Stimulated activated CD8-positive, alpha-beta memory T cell treated with anti-CD3 and anti-CD28 coated beads, Interleukin-4, amount 100 ng/mL, for 1 hour (primary cell): ENCODE data around the gene POU5F2.

Source experiments
- DNase-seq, 2 donors: peaks; one replicate each; pipeline ENCODE4 v3.0.0-alpha.2; 2020; ENCODE audit warnings: low read depth in 2 of 2, low spot score in 1 of 2

The POU5F2 gene

DNA sequence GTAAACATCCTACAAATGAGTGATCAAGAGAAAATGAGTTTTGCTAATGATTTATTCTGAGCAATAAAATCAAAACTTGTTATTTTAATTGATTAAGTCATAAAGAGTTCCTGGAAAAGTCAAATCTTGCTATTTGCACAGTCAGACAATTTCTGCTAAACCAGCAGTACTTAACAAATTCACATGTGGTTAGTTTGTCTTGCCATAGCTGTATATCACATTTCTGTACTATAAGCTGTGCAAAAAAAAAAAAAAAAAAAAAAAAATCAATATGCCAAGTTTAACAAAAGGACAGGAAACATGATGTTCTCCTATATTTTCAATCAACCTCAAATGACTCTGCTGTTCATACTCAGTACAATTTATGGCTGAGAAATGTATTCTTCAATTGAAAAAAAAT, 24.9 kb downstream of the POU5F2 start:
- no peak for DNase-seq

- no peak for DNase-seq
Observed at GRCh38 chr5:93715761-93716160, 25.6 kb downstream of the POU5F2 start.

DNA sequence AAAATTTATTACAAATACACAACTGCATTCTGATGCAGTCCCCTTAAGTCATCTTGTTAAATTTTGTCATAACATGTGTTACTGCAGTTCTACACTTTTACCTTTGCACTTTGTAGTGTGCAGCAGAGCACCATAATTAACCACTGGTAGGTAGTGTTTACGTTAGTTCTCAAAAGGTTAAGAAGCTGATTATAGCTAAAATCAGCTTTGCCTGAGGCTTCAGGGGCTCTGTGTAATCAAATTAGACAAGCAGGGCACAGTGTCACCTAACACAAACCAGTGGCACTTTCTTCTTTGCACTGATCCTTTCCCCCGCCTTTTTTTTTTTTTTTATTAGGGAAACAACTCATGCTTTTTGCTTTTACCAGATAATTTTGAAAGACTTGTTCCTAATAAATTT, 26.1 kb downstream of the POU5F2 start:
- no peak for DNase-seq

- DNase-seq, result no peak
Observed at GRCh38 chr5:93708442-93708841, 33.0 kb downstream of the POU5F2 start.

GRCh38 chr5:93705896-93706295, 35.5 kb downstream of the POU5F2 start:
- no peak for DNase-seq

GRCh38 chr5:93704996-93705395, 36.4 kb downstream of the POU5F2 start:
- no peak for DNase-seq

GRCh38 chr5:93691997-93692396, 49.4 kb downstream of the POU5F2 start:
- DNase-seq, result no peak
